ENCODE measurements around the gene SLC6A18.

Gene SLC6A18

DNA sequence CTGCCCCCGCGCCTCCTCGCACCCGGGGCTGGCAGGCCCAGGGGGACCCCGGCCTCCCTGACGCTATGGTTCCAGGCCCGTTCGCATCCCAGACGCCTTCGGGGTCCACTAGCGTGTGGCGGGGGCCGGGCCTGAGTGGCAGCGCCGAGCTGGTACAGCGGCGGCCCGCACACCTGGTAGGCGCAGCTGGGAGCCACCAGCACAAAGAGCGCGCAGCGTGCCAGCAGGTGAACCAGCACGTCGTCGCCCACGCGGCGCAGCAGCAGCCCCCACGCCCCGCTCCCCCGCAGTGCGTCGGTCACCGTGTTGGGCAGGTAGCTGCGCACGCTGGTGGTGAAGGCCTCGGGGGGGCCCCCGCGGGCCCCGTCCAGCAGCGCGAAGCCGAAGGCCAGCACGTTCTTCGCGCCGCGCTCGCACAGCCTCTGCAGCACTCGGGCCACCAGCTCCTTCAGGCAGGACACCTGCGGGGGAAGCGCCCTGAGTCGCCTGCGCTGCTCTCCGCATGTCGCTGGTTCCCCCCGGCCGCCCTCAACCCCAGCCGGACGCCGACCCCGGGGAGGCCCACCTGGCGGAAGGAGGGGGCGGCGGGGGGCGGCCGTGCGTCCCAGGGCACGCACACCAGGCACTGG, 69.1 kb downstream of the SLC6A18 start:
- DNase-seq: peak; percentile 90

- DNase-seq: no peak
Measured at GRCh38 chr5:1294835-1295649, 69.9 kb downstream of the SLC6A18 start, which contains the start of gene TERT. TSS of gene TERT (minus strand) at chr5:1295068. CDS start at chr5:1294989, 79 bp downstream.

DNA sequence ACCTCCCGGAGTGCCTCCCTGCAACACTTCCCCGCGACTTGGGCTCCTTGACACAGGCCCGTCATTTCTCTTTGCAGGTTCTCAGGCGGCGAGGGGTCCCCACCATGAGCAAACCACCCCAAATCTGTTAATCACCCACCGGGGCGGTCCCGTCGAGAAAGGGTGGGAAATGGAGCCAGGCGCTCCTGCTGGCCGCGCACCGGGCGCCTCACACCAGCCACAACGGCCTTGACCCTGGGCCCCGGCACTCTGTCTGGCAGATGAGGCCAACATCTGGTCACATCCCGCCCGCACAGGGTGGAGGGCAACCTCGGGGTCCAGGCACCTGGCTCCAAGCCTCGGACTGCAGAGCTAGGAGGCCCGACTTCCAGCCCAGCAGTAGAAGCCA, 70.5 kb downstream of the SLC6A18 start:
- no peak for DNase-seq

Measured in NCI-H146 (cell line).